Activated effector memory CD4-positive, alpha-beta T cell treated with Interleukin-2 at 50 U/mL for 16 hours (primary cell): ENCODE measurements around the gene UBE2N.
"Not testable (repeated sequence)": the region's sequence is repeated elsewhere in the genome, so short reads cannot be mapped to it uniquely, and the experiment has no call there.

Experiments
- DNase-seq: peaks from one replicate; pipeline ENCODE4 v3.0.0-alpha.2; 2020

The UBE2N gene

DNA sequence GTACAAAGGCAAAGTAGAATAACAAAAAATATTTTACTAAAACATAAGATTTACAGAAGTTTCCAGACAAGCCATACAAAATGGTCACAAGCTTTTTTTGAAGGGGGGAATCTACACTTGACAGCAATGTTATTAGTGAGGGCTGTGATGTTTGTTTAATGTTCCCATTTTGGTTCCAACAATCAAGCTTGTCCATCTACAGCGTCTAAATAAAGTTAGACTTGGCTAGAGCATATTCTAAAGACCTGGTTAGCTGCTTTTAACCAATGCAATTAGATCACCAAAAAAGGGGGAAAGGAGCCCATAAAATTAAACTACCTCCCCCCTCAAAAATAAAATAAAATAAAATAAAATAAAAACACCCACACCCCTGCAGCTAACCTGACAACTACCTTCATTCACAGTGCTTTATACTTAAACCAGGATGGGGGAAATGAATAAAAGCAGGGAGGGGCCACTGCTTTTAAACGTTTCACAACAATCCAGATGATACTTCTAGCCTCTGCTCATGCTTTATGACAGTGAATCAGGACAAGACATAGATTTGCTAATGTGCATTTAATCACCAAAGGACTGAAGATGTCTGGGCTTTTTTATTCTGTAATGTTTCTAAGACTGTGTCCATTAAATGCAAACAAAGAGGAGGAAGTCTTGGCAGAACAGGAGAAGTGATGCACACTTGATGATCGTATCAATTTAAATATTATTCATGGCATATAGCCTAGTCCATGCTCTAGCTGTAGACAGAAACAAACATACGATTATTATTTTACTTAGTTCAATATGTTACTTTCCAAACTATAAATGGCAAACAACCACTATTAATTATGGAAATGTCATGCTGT is 32.2 kb downstream of the UBE2N start:
- DNase-seq: not testable (repeated sequence)

DNA sequence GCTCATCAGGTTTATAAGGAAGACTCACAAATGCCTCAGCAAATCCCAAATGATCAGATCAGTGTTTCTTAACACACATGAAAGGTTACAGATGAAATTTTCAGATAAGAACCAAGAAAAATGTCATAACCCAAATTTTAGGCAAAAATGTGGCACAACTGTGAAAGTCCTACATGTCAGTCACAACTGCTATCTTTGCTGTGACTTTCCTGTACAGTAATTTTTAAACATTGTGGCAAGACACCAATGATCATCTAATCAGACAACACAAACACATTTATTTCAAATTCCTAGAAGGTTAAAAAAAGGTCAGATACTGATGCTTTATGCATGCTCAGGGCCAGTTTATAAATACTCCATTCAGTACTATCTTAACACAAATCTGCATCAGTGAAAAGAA is 32.9 kb downstream of the UBE2N start:
- no peak for DNase-seq

DNA sequence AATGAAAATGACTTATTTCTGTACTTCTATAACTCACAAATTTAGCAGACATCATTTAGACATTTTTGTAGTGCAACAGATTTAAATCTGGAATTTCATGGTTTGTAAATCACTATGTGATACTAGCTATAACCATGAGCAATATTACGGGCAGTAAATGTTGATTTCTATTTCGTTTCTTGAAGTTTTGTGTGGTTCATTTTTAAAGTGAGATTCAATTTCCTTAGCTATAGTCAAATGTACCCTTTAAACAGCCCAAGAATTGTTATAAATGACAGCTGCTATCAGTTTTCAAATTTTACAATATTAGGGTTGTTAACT is 33.8 kb downstream of the UBE2N start:
- no peak for DNase-seq

DNA sequence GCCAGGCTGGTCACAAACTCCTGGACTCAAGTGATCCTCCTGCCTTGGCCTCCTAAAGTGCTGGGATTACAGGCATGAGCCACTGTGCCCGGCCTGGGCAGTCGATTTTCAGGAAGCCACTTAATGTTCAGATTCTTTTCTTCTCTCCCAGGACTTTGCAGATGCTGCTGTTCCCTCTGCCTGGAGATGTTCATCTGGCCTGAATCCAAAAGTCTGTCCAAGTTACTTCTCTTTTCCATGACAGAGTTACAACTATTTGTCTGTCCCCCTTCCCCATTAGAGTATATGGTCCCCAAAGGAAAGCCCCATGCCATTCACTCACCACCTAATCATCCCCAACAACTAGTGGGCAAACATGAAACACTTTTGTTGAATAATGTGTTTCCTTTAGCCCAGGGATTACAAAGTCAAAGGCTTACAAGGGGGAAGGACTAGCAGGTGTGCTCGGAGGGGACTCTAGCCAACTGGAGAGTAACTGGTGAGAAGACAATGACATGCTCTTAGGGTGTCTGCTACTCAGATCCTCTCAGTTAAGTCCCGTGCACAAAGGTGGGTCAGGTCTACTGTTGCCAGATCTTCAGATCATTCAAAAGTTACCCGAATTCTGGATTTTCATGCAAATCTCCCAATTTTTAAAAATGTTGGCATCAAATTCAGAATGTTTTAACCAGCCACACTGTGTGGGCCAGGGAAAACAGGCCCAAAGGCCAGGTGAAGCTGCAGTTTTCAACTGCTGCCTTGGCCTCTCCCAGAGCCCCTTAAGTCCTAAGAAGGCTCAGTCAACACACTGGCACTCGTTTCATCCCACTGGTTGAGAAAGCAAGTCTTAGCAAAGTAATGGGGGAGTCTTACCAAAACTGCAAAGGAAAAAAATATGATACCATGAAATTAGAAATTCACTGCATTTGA is 34.4 kb downstream of the UBE2N start:
- DNase-seq: no peak

DNA sequence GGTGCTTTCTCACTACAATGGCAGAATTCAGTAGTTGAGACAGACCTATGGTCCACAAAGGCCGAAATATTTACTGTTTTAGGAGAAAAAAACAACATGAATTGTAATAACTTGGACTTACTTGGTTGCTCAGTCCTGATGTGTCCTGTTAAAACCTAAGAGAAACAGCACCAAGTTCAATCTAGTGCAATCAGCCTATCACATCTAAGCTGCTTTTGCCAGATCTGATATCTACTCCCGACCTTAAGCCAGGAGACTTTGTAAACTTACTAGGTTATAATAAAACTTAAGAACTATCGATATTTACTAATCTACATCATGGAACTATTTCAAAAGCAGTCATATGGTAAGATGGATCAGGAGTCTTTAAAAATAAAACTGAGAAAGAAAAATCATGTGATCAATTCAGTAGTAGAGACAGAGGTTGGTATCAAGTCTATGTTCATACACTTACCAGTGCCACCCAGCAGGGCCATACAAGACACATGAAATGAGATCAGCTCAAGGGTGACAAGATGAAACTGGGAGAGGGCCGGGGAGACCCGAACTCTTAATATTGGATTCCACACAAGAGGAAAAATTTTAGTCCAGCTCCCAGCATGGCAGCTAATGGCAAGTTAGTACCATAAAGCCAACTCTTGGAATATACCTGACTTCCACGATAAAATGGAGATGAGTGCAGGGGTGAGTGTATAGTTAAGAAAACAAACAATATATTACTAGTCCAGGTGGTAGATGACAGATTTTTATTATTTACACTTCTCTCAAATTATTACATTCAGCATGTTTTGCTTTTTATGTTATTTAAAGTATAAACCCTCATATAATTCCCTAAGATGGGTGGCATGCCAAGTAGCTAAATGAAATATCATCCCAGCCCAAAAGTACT is 36.5 kb downstream of the UBE2N start:
- DNase-seq: no peak

DNA sequence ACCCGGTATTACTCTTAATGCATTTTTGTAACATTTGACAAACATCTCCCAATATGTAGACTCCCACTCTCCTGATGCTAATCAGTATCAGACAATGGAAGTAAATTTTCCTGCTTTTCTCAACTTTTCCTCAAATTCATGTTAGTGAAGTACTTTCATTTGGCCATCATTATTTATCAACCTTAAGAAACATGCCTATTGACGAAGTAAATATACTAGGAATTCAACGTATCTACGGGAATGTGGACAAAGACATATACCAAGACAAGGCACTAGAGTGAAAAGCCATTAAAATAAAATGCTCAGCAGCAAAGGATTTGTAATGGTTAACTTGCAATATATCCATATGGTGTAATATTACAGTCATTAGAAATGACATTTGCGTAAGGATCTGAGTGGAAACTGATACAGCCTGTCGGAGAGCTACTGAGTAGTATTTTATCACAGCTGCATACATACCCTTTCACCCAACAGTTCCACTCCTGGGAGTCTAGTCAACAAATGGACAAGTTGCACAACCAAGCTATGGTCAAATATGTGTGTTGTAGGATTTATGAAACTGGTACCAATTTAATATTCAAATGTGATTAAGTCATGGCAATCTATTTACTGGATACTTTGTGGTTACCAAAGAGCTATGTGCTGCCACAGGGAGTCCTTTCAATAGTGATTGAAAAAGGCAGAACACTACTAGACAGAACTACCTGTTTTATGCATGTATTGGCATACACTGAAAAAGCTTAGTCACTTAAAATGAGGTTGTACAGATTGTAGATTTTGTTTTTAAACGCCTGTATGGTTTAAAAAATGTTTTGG is 37.6 kb downstream of the UBE2N start:
- no peak for DNase-seq

DNA sequence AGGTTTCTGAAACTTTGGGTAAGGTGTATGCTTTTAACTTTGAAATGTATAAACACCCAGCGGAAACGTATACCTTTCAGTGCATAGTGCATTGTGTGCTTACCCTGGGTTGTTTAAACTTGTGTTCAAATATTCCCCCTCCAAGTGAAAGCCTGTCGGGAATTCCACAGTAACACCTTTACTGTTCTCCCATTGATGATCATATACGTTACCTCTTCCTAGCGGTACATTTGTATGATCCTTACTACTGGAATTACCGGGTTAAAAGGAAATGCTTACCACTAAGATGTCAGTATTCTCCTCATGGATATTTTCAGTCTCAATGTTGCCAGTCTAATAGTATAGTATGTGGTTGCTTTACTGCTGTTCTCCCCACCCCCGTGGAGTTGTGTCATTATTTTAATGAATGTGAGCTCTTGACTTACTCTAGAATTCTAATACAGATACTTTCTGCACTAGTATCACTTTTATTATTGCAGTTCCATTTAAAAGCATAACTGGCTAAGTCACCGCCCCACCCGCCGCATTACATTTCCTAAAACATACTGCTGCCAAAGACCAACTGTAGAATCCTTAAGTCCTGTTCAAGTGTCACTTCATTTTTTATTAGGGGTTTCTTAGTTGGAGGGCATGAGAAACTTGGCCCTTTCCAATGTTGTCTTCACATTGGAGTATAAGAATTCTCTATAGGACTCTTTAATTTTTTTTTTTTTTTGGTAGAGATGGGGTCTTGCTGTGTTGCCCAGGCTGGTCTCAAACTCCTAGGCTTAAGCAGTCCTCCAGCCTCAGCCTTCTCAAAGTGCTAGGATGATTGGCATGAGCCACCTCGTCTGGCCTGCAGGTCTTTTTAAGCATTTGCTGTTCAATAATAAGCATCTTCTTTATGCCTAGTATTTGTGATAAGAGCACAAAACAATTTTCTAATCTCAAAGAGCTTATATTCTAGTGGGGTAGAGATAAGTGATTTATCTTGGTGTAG is 39.1 kb downstream of the UBE2N start:
- DNase-seq: no peak

DNA sequence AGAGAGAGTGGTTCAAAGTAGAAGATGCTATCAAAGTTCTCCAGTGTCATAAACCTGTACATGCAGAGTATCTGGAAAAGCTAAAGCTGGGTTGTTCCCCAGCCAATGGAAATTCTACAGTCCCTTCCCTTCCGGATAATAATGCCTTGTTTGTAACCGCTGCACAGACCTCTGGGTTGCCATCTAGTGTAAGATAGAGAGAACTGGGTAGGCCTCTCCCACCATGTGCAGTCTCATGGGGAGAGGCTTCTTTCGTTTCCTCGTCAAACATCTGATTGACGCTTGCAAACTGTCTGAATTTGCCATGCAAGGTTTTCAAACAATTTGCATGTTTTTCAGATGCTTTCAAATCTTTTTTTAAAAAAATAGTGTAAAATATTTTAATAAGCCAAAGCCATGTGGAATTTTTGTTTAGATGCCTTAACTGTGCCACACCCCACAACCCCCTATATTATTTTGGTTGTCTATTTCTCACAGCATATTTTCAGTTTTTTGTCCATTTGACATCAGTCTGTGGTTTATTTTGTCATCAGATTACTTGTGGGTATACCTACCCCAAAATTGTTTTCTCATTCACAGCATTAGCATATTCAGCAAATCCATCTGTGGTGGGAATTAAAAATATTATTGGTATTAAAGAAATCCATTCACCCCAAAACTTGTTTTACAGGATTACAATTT is 42.4 kb downstream of the UBE2N start:
- not testable (repeated sequence) for DNase-seq

DNA sequence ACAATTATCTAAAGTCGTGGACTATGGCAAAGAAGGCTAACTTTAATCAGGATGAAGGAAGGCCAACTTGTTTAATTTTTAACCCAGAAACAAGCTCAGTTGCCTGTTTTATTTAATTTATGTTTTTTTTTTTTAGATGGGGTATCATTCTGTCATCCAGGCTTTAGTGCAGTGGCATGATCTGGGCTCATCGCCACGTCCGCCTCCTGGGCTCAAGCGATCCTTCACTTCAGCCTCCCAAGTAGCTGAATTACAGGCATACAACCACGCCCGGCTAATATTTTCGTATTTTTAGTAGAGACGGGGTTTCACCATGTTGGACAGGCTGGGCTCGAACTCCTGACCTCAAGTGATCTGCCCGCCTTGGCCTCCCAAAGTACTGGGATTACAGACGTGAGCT is 44.3 kb downstream of the UBE2N start:
- no peak for DNase-seq

DNA sequence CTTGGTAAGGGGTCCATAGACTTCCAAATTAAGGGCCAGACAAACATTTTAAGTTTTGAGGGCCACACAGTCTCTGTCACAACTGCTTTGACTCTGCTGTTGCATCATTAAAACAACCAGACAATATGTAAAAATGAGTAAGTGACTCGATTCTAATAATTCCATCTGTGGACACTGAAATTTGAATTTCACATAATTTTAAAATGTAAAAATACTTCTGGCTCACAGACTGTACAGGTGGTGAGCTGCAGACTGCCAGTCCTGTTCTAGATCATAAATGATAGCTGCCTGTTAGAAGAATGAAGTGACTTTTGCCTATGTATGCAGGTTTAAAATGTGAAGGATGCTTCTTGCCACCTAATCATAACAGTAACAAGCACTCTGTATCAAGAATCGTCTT is 48.3 kb downstream of the UBE2N start:
- no peak for DNase-seq

DNA sequence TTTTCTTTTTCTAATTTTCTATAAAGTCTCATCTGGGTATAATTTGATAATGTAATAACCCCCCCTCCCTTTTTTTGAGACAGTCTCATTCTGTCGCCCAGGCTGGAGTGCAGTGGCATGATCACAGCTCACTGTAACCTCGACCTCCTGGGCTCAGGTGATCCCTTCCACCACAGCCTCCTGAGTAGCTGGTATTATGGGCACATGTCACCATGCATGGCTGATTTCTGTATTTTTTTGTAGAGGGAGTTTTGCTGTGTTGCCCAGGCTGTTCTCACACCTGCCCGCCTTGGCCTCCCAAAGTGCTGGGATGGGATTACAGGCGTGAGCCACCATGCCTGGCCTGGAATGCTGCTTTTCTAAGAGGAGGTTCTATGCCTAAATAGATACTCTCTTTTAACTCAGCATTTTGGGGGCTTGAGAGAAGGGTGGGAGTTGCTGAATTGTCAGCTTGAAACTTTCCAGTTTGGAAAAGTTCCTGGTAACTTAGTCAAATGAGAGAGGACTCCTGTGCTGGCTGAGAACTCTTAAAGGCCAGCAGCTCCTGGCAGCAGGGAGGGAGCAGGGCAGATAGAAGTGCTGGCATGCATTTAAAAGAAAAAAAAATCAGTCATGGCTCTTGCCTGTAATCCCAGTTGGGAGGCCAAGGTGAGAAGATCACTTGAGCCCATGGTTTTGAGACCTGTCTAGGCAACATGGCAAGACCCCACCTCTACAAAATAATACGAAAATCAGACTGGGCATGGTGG is 51.0 kb downstream of the UBE2N start:
- no peak for DNase-seq

DNA sequence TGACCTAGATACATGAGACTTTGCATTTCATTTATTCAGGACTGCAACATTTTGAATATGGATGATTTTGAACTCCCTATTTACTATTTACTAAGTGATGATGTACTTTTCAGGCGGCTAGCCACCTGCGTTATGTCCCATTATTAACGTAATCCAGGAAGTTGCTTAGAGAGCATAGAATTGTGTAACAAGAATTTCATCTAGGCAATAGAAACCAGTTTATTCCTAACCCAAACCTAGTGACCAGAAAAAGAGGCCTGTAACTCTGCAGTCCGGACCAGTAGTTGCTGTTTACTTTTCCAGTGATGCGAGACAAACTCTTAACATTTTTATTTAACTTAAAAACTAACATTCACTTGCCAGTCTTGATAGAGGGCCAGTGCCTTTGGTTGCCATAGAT is 51.7 kb downstream of the UBE2N start:
- no peak for DNase-seq

DNA sequence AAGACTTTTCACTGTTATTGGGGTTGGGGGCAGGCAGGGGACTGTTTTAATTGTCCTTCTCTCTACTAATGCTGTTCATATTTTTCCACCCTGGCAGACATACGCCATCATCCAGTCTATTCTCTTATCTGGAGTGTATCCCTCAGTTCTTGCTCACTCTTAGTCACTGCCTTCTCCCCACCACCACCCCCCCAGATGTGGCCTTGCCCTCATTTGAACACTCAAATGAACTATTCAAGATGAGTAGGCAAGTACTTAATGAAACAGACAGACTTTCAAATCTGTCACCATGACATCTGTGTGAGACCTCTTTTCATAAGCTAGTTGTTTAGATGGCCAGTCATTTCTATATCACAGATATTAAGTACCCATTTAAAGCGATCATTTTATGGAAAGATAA is 54.0 kb downstream of the UBE2N start:
- DNase-seq: no peak

DNA sequence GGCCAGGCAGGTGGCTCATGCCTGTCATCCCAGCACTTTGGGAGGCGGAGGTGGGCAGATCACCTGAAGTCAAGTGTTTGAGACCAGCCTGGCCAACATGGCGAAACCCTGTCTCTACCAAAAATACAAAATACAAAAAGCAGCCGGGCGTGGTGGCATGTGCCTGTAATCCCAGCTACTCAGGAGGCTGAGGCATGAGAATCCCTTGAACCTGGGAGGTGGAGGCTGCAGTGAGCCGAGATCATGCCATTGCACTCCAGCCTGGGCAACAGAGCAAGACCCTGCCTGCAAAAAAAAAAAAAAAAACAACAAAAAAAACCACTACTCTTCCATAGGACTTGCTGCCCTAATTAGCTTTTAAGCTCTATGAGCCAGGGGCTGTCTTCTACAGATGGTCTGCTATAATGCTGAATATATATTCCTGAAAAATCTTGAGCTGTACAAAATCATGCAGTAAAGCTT is 59.7 kb downstream of the UBE2N start:
- not testable (repeated sequence) for DNase-seq

DNA sequence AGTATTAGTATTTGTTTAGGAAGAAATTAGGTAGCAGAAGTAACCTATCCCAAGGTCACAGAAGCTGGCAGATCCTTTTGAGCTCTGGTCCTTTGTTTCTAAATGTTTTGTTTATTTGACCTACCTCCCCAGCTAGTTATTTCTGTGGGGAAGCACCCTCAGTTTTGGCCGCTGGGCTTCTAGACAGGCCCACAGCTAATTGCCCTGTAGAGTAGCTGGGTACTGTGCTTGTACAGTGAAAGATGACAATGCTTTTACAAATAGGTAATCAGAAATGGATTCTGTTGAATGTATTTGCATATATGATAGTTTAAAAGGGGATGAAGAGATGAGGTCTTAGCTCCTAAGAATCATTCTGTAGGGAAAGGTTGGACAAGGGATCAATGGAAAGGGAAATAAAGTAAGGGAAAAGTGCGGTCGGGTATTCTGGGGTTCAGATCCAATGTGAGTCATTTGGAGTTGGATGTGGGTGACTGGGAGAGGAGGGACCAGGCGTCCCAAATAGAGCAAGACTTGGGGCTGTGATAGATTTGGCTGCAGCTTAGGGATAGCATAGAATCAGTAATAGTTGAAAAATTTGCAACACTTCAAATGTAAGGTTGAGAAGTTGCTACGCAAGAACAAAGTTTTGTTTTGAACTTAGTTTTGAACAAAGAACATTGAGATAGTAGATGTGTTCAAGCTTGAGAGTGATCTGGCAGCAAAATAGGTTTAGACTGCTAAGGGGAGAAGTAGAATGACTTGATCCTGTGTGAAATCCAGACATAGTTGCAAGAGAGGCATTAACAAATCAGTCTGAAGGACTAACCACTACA is 60.4 kb downstream of the UBE2N start:
- DNase-seq: no peak

DNA sequence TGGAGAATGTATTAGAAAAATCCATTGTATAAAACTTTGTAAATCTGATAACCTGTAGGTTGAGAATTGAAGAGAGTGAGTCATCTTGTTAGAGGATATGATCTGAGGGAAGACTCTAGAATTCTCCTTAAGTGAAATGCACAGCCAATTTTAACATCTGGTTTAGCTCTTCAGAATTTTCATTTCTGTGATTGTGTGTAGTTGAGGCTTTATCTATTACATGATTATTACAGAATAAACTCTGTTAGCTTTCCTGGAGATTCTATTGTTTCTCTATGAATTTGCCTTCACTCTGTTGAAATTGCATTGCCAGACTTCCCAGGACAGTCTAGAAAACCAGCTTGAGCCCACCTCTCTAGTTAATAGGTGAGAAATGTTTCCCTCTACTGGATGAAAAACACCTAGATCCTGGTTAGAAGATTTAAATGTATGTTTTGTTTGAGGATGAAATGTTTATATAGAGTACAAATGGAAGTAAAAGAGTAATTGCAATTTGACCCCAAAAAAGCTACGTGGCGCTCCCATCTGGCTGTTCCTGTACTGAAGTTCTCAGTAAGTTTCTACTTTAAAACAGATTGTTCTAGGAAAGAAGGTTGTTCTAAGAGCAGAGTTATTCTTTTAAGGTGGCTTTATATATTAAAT is 61.1 kb downstream of the UBE2N start:
- DNase-seq: no peak

DNA sequence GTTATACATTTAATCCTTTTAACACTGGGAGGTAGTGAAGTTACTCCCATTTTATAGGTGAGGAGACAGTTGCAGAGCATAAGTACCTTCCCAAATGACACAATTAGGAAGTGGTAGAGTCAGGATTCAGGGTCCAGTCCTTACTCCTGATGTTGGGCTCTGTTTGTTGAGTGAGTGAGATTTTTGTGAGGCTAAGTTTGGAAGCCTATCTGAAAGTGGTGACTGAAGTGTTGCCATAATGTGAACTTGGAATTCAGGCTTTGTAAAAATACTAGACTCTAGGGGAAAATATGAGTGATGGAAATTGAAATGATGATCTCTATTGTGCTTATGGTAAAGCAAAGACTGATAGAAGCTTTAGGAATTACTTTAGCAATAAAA is 61.8 kb downstream of the UBE2N start:
- no peak for DNase-seq

DNA sequence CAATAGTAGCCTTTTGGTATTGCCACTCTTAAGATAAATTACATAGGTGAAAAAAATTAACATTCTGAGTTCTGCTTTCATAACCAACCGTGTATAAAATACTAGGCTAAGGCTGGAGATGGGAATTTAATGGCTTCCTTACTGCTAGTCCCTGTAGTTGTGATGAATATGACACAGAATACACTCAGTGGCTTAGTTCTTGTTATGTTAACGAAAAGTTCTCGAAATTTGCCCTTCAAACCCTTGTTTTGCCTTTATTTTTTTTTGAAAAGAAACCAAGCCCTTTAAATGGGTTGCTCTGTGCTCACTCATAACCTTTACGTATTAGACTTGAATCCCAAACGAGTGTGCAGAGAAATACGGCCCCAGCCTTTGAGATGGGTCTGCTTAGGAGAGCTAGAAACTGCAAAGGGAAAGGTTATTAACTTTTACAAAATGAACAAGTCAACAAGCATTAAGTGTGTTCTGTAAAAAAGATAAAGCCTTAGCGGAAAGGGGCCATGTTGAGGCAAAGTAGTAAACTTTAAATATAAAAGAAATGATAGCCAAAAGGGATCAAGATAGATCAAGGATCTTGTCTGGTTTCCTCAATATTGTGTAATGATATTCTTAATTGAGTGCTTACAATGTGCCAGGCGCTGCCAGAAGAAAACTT is 62.3 kb downstream of the UBE2N start:
- DNase-seq: no peak
